Measurements from ENCODE around the gene TMEM203. TPM values are rescaled to one million over a fixed set of nuclear protein-coding genes. Genes with fewer than 3 reads are reported as not detected.

The TMEM203 gene
- total RNA-seq, 2 experiments from 2014 or later, result 42.9 to 58.2 TPM

DNA sequence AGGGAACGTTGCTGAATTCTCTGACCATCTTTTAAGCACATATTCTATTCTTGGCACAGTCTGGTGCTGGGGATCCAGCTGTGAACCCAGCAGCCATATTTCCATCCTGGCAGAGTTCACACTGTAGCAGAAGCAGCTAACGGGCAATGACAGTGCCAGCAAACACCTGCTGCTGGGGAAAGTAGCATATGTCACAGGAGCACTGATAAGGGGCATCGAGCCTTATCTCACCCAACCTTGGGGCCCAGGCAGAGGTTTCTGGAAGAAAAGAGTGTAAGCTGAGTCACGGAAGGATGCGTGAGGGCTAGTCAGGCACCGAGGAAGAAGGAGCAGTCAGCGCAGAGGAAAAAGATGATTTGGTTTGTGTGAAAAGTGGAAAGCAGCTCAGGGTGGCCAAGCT, 1.2 kb upstream of the TMEM203 start:
- peaks cover 14% of the 10 kb centered on the region; the same call in 1 of the 2 replicates for H4K20me1 ChIP-seq (ENCODE audit: insufficient read depth, low read length)
- peaks cover 42% of the 10 kb centered on the region for H3K4me1 ChIP-seq (ENCODE audit: insufficient read depth, low read length, poor library complexity, severe bottlenecking)
- no peak for DNase-seq (ENCODE audit: low spot score)
- H3K4me3 ChIP-seq (ENCODE audit: low read depth, low read length, poor library complexity, severe bottlenecking), result peak overlapping the region; percentile 92
- no peak for TF ChIP-seq EZH2phosphoT487 (IDR thresholded peaks at IDR 0.05; ENCODE audit: borderline replicate concordance, low read depth, low read length)
- TF ChIP-seq, protein P1, sequence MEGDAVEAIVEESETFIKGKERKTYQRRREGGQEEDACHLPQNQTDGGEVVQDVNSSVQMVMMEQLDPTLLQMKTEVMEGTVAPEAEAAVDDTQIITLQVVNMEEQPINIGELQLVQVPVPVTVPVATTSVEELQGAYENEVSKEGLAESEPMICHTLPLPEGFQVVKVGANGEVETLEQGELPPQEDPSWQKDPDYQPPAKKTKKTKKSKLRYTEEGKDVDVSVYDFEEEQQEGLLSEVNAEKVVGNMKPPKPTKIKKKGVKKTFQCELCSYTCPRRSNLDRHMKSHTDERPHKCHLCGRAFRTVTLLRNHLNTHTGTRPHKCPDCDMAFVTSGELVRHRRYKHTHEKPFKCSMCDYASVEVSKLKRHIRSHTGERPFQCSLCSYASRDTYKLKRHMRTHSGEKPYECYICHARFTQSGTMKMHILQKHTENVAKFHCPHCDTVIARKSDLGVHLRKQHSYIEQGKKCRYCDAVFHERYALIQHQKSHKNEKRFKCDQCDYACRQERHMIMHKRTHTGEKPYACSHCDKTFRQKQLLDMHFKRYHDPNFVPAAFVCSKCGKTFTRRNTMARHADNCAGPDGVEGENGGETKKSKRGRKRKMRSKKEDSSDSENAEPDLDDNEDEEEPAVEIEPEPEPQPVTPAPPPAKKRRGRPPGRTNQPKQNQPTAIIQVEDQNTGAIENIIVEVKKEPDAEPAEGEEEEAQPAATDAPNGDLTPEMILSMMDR (conservative IDR thresholded peaks at IDR 0.05; ENCODE audit: low read length), result no peak
- H3K79me2 ChIP-seq (ENCODE audit: insufficient read depth, low read depth, low read length), result peaks cover 57% of the 10 kb centered on the region
- CTCF ChIA-PET (ENCODE audit: unreplicated experiment), result interaction anchor here (0.5 kb wide), 1 partner anchor 15 kb away, joined by 6 read pairs; no protein-coding TSS in a partner anchor
- POLR2A ChIA-PET, result no interaction called here
- H3K36me3 ChIP-seq (ENCODE audit: insufficient read depth, low read length), result peaks cover 38% of the 10 kb centered on the region
- peak overlapping the region; percentile 97 for H3K4me2 ChIP-seq (ENCODE audit: low read length)
- no peak overlapping the region for H3K27ac ChIP-seq (ENCODE audit: low read depth, low read length, poor library complexity, severe bottlenecking)
- intact Hi-C loops (cut with micrococcal nuclease; ENCODE audit: unreplicated experiment), result no loop called here
- no peaks in the 10 kb centered on the region for H3K9me3 ChIP-seq (ENCODE audit: low read length)
- H3K9me2 ChIP-seq (ENCODE audit: insufficient read depth, low read length), result no peaks in the 10 kb centered on the region
- no peak overlapping the region for H2AFZ ChIP-seq (ENCODE audit: low read length)
- BruUV-seq (replicated peaks), result no TSS peak

DNA sequence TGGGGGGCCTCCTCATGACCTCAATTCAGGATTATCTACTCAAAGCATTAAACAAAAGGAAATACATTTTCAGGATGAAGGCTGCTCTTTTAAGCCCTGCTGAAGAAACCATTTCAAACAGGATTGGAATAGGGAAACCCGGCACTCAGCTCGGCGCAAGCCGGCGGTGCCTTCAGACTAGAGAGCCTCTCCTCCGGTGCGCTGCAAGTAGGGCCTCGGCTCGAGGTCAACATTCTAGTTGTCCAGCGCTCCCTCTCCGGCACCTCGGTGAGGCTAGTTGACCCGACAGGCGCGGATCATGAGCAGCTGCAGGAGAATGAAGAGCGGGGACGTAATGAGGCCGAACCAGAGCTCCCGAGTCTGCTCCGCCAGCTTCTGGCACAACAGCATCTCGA, 720 bp downstream of the TMEM203 start:
- H4K20me1 ChIP-seq (ENCODE audit: insufficient read depth, low read length), result peaks cover 14% of the 10 kb centered on the region; the same call in 1 of the 2 replicates
- peak overlapping the region; percentile 97 for H3K4me2 ChIP-seq (ENCODE audit: low read length)
- H2AFZ ChIP-seq (ENCODE audit: low read length), result no peak overlapping the region
- intact Hi-C loops (cut with micrococcal nuclease; ENCODE audit: unreplicated experiment), result no loop called here
- ChIA-PET POLR2A (interaction anchor here (0.9 to 1.5 kb wide), 5 partner anchors 11 to 73 kb away, joined by 3 to 4 read pairs (median 4); partner anchors contain the start of gene RNF208), CTCF (ENCODE audit: unreplicated experiment) (no interaction called here)
- peaks cover 23% of the 10 kb centered on the region for H3K36me3 ChIP-seq (ENCODE audit: insufficient read depth, low read length)
- peak overlapping the region; percentile 57 for H3K27ac ChIP-seq (ENCODE audit: low read depth, low read length, poor library complexity, severe bottlenecking)
- no TSS peak for BruUV-seq (replicated peaks)
- DNase-seq (ENCODE audit: low spot score), result no peak
- peak overlapping the region; percentile 92 for H3K4me3 ChIP-seq (ENCODE audit: low read depth, low read length, poor library complexity, severe bottlenecking)
- no peak for TF ChIP-seq EZH2phosphoT487 (IDR thresholded peaks at IDR 0.05; ENCODE audit: borderline replicate concordance, low read depth, low read length)
- TF ChIP-seq, protein P1 (conservative IDR thresholded peaks at IDR 0.05; ENCODE audit: low read length), result no peak
- H3K9me3 ChIP-seq (ENCODE audit: low read length), result no peaks in the 10 kb centered on the region
- peaks cover 62% of the 10 kb centered on the region for H3K79me2 ChIP-seq (ENCODE audit: insufficient read depth, low read depth, low read length)
- H3K4me1 ChIP-seq (ENCODE audit: insufficient read depth, low read length, poor library complexity, severe bottlenecking), result peaks cover 44% of the 10 kb centered on the region
- no peaks in the 10 kb centered on the region for H3K9me2 ChIP-seq (ENCODE audit: insufficient read depth, low read length)

DNA sequence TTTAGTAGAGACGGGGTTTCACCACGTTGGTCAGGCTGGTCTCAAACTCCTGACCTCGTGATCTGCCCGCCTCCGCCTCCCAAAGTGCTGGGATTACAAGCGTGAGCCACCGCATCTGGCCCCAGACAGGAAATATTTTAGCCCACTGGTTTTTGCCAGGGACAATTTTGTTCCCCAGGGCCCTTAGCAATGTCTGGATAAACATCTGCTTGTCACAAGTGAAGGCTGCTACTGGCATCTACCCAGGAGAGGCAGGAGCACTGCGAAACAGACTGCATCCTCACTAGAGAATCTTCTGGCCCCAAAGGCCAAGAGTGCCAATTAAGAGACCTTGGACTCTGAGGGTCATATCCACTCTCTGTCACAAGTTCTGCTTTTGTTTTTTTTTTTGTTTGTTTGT, 2.5 kb downstream of the TMEM203 start:
- no peaks in the 10 kb centered on the region for H3K9me2 ChIP-seq (ENCODE audit: insufficient read depth, low read length)
- H2AFZ ChIP-seq (ENCODE audit: low read length), result no peak overlapping the region
- no TSS peak for BruUV-seq (replicated peaks)
- peaks cover 62% of the 10 kb centered on the region for H3K79me2 ChIP-seq (ENCODE audit: insufficient read depth, low read depth, low read length)
- no peak for TF ChIP-seq EZH2phosphoT487 (IDR thresholded peaks at IDR 0.05; ENCODE audit: borderline replicate concordance, low read depth, low read length)
- no peak for DNase-seq (ENCODE audit: low spot score)
- intact Hi-C loops (cut with micrococcal nuclease; ENCODE audit: unreplicated experiment), result loop anchor here (1.0 kb wide), 1 partner anchor 85 kb away; no protein-coding TSS in a partner anchor
- H3K4me1 ChIP-seq (ENCODE audit: insufficient read depth, low read length, poor library complexity, severe bottlenecking), result peaks cover 44% of the 10 kb centered on the region
- peaks cover 14% of the 10 kb centered on the region; the same call in 1 of the 2 replicates for H4K20me1 ChIP-seq (ENCODE audit: insufficient read depth, low read length)
- H3K4me3 ChIP-seq (ENCODE audit: low read depth, low read length, poor library complexity, severe bottlenecking), result peak overlapping the region; percentile 76
- H3K9me3 ChIP-seq (ENCODE audit: low read length), result no peaks in the 10 kb centered on the region
- H3K36me3 ChIP-seq (ENCODE audit: insufficient read depth, low read length), result peaks cover 12% of the 10 kb centered on the region; the same call in 1 of the 2 replicates
- POLR2A ChIA-PET, result interaction anchor here (0.5 to 1.1 kb wide), 3 partner anchors 16 to 663 kb away, joined by 3 to 6 read pairs (median 5); no protein-coding TSS in a partner anchor
- CTCF ChIA-PET (ENCODE audit: unreplicated experiment), result no interaction called here
- peak overlapping the region; percentile 17 for H3K27ac ChIP-seq (ENCODE audit: low read depth, low read length, poor library complexity, severe bottlenecking)
- H3K4me2 ChIP-seq (ENCODE audit: low read length), result peak overlapping the region; percentile 97
